HepG2 (cell line): ENCODE measurements around the gene PA2G4. TPM values are rescaled to one million over a fixed set of nuclear protein-coding genes. Genes with fewer than 3 reads are reported as not detected.

Experiments used
- CAMTA2 ChIP-seq: sonication (generic); formaldehyde crosslinking; IDR thresholded peaks from 2 replicates; pipeline ENCODE4 v1.4.0; 2020; ENCODE audit warnings: mild to moderate bottlenecking, missing genetic modification reagents, borderline replicate concordance
- GFI1 ChIP-seq: sonication (generic); formaldehyde crosslinking; IDR thresholded peaks from 2 replicates; pipeline ENCODE4 v1.5.0; 2020; ENCODE audit warnings: missing genetic modification reagents, mild to moderate bottlenecking, borderline replicate concordance
- GZF1 ChIP-seq: sonication (generic); formaldehyde crosslinking; IDR thresholded peaks from 2 replicates; pipeline ENCODE4 v1.5.1; 2020; ENCODE audit warnings: mild to moderate bottlenecking, missing genetic modification reagents
- MLLT10 ChIP-seq: sonication (generic); formaldehyde crosslinking; IDR thresholded peaks from 2 replicates; pipeline ENCODE4 v1.4.0; 2020; ENCODE audit warnings: missing genetic modification reagents
- MTA1 ChIP-seq: sonication (generic); formaldehyde crosslinking; IDR thresholded peaks from 2 replicates; pipeline ENCODE4 v1.4.0; 2020; ENCODE audit warnings: missing genetic modification reagents, mild to moderate bottlenecking, borderline replicate concordance
- NFE2L1 ChIP-seq: sonication (generic); formaldehyde crosslinking; IDR thresholded peaks from 2 replicates; pipeline ENCODE4 v1.4.0; 2020; ENCODE audit warnings: missing genetic modification reagents, mild to moderate bottlenecking, borderline replicate concordance
- NKX3-1 ChIP-seq: sonication (generic); formaldehyde crosslinking; IDR thresholded peaks from 2 replicates; pipeline ENCODE4 v1.5.0; 2020; ENCODE audit warnings: missing genetic modification reagents
- SMAD9 ChIP-seq: sonication (generic); formaldehyde crosslinking; IDR thresholded peaks from 2 replicates; pipeline ENCODE4 v1.5.1; 2020; ENCODE audit warnings: mild to moderate bottlenecking, missing genetic modification reagents
- SRSF9 ChIP-seq: fragments of 200-400 bp; formaldehyde crosslinking; IDR thresholded peaks from 2 replicates; pipeline ENCODE4 v1.6.1; 2018; ENCODE audit warnings: borderline replicate concordance, mild to moderate bottlenecking, low read depth, low read length; ENCODE audit not compliant: insufficient read depth, poor library complexity, severe bottlenecking
- TBP ChIP-seq: sonication (generic); formaldehyde crosslinking; IDR thresholded peaks from 2 replicates; pipeline ENCODE4 v1.5.0; 2020; ENCODE audit warnings: missing genetic modification reagents
- ZFP37 ChIP-seq: sonication (generic); formaldehyde crosslinking; IDR thresholded peaks from 2 replicates; pipeline ENCODE4 v1.4.0; 2020; ENCODE audit warnings: missing genetic modification reagents, borderline replicate concordance
- ZHX1 ChIP-seq: sonication (generic); formaldehyde crosslinking; IDR thresholded peaks from 2 replicates; pipeline ENCODE4 v1.8.1; 2022; ENCODE audit warnings: low read depth, mild to moderate bottlenecking, missing genetic modification reagents
- ZNF530 ChIP-seq: sonication (generic); formaldehyde crosslinking; IDR thresholded peaks from 2 replicates; pipeline ENCODE4 v1.5.0; 2020; ENCODE audit warnings: low read depth, mild to moderate bottlenecking, missing genetic modification reagents
- ZNF749 ChIP-seq: sonication (generic); formaldehyde crosslinking; IDR thresholded peaks from 2 replicates; pipeline ENCODE4 v1.8.0; 2022; ENCODE audit warnings: mild to moderate bottlenecking, missing genetic modification reagents, moderate library complexity, borderline replicate concordance
- ZNF75D ChIP-seq: sonication (generic); formaldehyde crosslinking; IDR thresholded peaks from 2 replicates; pipeline ENCODE4 v1.8.1; 2023; ENCODE audit warnings: missing genetic modification reagents, mild to moderate bottlenecking, borderline replicate concordance
- ZNF768 ChIP-seq: sonication (generic); formaldehyde crosslinking; IDR thresholded peaks from 2 replicates; pipeline ENCODE4 v1.4.0; 2020; ENCODE audit warnings: missing genetic modification reagents
- ZNF850 ChIP-seq: sonication (generic); formaldehyde crosslinking; conservative IDR thresholded peaks from 2 replicates; pipeline ENCODE4 v1.9.0; 2021; ENCODE audit warnings: mild to moderate bottlenecking, missing genetic modification reagents
- polyA plus RNA-seq, 8 experiments: library from polyadenylated mRNA; depleted of rRNA in 3 of 8; stranded (reverse) in 7 of 8; unstranded in 1 of 8; fragments of >200 nt; fragmentation: Illumina TruSeq in 4 of 8; extraction: Trizol in 4 of 8; gene quantifications; 2 replicates each; pipeline versions ENCODE4 v1.2.1 to v1.2.3, GENCODE V29; 2011 to 2016; ENCODE audit warnings: low read depth in 4 of 8, missing spikeins in 1 of 8, mixed read lengths in 1 of 8; ENCODE audit not compliant: insufficient read depth in 1 of 8
- total RNA-seq, 5 experiments: library from RNA; depleted of rRNA; stranded (reverse); fragments of >200 nt; fragmentation: Illumina TruSeq; extraction: Trizol; gene quantifications; 2 replicates each; pipeline ENCODE4 v1.2.3, GENCODE V29; 2016; ENCODE audit warnings: low read depth in 1 of 5
- TF ChIP-seq, protein P1 (sequence below): sonication (generic); formaldehyde crosslinking; IDR thresholded peaks from 2 replicates; pipeline ENCODE4 v1.8.0; 2022; ENCODE audit warnings: mild to moderate bottlenecking, missing genetic modification reagents; ENCODE audit not compliant: insufficient replicate concordance
- TF ChIP-seq, protein P2 (sequence below): sonication (generic); formaldehyde crosslinking; IDR thresholded peaks from 2 replicates; pipeline ENCODE4 v1.8.1; 2023; ENCODE audit warnings: mild to moderate bottlenecking, moderate library complexity, missing genetic modification reagents

The PA2G4 gene
- total and polyA plus RNA-seq, 2 of the 13 experiments (the other 11 are each of a cell fraction or from before 2014, with no cell fraction given) = 147 to 240 TPM

DNA sequence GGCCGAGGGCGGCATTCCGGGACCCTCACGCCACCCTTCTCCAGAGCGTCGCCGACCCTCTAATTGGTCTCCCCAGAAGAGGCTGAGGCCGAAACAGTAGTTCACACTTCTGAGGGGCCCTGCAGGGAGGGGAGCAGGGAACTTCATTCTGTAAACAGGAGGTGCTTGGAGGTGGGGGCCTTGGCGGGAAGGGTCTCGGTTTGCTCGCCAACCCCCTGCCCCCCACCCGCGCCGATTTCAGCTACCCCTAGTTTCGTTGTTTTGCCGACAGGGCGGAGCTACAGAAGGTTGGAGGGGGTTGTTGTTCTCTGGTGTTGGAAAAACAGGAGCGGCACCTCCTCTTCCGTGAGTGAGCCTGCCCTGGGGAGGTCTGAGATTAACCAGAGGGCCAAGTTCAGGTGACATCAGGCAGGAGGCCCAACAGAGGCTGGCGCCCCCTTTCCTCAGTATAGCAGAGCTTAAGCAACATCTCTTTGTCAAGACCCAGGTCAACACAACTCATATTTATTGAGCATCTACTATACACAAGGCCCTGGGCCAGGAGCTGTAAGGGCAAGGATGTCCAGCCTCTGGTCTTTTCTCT, 23.7 kb upstream of the PA2G4 start (continued):
- TF ChIP-seq ZHX1 (CRISPR knock-in tag) (no peak), NFE2L1 (CRISPR knock-in tag) (no peak), SRSF9 (no peak), ZNF850 (CRISPR knock-in tag) (no peak), ZNF530 (no peak), CAMTA2 (CRISPR knock-in tag) (0 out of 2 replicates have a peak, but pooled peaks have one; percentile 22), ZFP37 (CRISPR knock-in tag) (no peak), MLLT10 (CRISPR knock-in tag) (no peak), NKX3-1 (CRISPR knock-in tag) (no peak), MTA1 (no peak), GZF1 (CRISPR knock-in tag) (no peak), SMAD9 (CRISPR knock-in tag) (no peak), ZNF749 (CRISPR knock-in tag) (no peak), TBP (CRISPR knock-in tag) (no peak), ZNF75D (no peak), ZNF768 (CRISPR knock-in tag) (no peak), GFI1 (peak; percentile 81; the same call in 1 of the 2 replicates)
- TF ChIP-seq, protein P1, sequence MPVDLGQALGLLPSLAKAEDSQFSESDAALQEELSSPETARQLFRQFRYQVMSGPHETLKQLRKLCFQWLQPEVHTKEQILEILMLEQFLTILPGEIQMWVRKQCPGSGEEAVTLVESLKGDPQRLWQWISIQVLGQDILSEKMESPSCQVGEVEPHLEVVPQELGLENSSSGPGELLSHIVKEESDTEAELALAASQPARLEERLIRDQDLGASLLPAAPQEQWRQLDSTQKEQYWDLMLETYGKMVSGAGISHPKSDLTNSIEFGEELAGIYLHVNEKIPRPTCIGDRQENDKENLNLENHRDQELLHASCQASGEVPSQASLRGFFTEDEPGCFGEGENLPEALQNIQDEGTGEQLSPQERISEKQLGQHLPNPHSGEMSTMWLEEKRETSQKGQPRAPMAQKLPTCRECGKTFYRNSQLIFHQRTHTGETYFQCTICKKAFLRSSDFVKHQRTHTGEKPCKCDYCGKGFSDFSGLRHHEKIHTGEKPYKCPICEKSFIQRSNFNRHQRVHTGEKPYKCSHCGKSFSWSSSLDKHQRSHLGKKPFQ (CRISPR knock-in tag) = no peak
- TF ChIP-seq, protein P2, sequence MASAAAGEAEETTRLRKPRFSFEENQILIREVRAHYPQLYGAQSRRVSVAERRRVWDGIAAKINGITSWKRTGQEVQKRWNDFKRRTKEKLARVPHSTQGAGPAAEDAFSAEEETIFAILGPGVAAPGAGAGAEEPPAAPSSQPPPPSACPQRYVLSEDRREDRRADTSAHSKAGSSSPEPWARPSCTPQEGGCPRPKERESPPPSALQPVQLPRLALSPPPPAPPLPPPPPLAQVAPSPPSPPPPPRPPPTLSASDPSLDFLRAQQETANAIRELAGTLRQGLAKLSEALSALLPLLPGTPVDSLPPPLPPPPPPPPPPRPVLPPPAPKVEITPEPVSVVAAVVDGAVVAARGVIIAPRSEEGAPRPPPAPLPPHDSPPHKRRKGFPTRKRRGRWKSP (CRISPR knock-in tag) = no peak
